ENCODE measurements around the gene IFNL3.

DNA sequence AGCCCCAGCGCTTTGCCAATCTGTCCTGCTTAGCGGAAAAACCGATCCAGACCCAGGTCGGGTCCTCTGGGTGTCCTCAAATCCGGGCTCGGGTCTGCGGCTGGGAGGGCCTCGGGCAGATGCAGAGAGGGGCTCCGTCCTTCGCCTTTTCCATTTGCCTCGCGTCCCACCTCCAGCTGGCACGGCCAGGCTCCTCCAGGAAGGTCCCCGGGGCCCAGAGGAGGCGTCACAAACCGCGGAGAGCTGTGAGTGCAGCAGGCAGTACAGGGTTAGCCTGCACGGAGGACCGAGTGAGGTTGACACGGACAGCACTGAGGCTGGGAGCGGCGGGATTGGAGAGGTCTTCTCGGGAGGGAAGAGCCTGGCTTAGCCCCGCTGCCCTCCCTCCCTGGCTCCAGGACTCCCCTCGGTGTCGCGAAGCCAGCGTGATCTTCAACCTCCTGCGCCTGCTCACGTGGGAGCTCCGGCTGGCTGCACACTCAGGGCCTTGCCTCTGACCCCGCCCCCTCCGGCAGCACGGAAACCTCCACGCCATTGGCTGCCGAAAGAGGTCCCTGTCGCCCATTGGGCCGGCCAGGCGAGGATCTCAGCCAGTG lies 20.6 kb upstream of the IFNL3 start:
- TF ChIP-seq, protein P1, sequence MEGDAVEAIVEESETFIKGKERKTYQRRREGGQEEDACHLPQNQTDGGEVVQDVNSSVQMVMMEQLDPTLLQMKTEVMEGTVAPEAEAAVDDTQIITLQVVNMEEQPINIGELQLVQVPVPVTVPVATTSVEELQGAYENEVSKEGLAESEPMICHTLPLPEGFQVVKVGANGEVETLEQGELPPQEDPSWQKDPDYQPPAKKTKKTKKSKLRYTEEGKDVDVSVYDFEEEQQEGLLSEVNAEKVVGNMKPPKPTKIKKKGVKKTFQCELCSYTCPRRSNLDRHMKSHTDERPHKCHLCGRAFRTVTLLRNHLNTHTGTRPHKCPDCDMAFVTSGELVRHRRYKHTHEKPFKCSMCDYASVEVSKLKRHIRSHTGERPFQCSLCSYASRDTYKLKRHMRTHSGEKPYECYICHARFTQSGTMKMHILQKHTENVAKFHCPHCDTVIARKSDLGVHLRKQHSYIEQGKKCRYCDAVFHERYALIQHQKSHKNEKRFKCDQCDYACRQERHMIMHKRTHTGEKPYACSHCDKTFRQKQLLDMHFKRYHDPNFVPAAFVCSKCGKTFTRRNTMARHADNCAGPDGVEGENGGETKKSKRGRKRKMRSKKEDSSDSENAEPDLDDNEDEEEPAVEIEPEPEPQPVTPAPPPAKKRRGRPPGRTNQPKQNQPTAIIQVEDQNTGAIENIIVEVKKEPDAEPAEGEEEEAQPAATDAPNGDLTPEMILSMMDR (IDR thresholded peaks at IDR 0.05) = no peak
- no peak for TF ChIP-seq POLR2A (IDR thresholded peaks at IDR 0.05)

All from heart left ventricle (tissue), 13 donors.